WTC11 (cell line): ENCODE measurements around the gene MRPS14.

Experiments
- CREM ChIP-seq: sonication (generic); formaldehyde crosslinking; IDR thresholded peaks from 2 replicates; pipeline ENCODE4 v1.8.1; 2022; ENCODE audit warnings: mild to moderate bottlenecking, missing genetic modification reagents, moderate library complexity
- SMAD3 ChIP-seq: sonication (generic); formaldehyde crosslinking; IDR thresholded peaks from 2 replicates; pipeline ENCODE4 v1.8.0; 2022; ENCODE audit warnings: missing genetic modification reagents, mild to moderate bottlenecking, borderline replicate concordance
- TF ChIP-seq, protein P1 (sequence below): fragments of 200-600 bp; IDR thresholded peaks from 2 replicates; pipeline ENCODE4 v1.8.0; 2022; ENCODE audit warnings: antibody characterized with exemption

DNA sequence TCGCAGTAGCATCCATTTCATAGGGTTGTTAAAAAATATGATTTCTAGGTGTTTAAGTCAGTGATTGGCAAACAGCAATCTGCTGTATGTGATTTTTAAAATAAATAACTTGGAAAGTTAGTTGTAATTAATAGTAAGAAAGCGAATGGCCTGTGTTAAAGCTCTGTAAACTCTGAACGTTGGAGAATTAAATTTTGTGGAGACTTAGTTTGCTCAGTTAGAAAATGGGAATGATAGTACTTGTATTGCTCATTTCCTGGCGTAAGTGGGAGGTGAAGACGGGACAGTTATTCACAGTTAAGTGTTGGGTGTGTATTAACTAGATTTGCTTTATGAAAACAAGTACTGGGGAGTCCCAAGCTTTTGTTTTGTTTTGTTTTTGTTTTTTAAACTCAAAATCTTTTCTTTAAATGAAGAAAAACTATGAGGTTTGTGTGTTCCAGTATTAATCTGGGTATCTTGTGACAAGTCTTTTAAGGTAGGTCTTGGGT lies 22.5 kb downstream of the MRPS14 start:
- TF ChIP-seq, protein P1, sequence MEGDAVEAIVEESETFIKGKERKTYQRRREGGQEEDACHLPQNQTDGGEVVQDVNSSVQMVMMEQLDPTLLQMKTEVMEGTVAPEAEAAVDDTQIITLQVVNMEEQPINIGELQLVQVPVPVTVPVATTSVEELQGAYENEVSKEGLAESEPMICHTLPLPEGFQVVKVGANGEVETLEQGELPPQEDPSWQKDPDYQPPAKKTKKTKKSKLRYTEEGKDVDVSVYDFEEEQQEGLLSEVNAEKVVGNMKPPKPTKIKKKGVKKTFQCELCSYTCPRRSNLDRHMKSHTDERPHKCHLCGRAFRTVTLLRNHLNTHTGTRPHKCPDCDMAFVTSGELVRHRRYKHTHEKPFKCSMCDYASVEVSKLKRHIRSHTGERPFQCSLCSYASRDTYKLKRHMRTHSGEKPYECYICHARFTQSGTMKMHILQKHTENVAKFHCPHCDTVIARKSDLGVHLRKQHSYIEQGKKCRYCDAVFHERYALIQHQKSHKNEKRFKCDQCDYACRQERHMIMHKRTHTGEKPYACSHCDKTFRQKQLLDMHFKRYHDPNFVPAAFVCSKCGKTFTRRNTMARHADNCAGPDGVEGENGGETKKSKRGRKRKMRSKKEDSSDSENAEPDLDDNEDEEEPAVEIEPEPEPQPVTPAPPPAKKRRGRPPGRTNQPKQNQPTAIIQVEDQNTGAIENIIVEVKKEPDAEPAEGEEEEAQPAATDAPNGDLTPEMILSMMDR: no peak
- TF ChIP-seq CREM (no peak), SMAD3 (CRISPR knock-in tag) (no peak)
